ENCODE results near the gene KRTAP19-8.

The KRTAP19-8 gene

DNA sequence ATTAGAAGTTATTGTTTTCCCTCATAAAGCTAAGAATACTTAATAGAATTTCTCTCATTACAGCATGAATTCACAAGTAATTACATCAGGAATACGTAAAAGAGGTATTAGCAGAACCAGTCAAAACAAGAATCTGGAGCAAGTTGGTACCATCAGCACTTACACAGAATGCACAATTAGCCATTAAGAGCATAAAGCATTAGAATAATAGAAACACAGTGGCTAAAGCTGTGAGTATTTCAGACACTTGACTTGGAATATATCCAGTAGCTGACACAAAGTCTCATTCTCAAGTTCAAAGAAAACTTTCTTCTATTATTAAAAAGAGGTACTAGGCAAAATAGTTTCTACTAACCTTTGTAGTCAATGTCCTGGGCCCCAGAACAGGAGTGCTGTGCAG, 49.6 kb downstream of the KRTAP19-8 start:
- no peak for DNase-seq (ENCODE audit: extremely low spot score)
- ChIA-PET CTCF (no interaction called here), POLR2A (no interaction called here)
- TF ChIP-seq, protein P1, sequence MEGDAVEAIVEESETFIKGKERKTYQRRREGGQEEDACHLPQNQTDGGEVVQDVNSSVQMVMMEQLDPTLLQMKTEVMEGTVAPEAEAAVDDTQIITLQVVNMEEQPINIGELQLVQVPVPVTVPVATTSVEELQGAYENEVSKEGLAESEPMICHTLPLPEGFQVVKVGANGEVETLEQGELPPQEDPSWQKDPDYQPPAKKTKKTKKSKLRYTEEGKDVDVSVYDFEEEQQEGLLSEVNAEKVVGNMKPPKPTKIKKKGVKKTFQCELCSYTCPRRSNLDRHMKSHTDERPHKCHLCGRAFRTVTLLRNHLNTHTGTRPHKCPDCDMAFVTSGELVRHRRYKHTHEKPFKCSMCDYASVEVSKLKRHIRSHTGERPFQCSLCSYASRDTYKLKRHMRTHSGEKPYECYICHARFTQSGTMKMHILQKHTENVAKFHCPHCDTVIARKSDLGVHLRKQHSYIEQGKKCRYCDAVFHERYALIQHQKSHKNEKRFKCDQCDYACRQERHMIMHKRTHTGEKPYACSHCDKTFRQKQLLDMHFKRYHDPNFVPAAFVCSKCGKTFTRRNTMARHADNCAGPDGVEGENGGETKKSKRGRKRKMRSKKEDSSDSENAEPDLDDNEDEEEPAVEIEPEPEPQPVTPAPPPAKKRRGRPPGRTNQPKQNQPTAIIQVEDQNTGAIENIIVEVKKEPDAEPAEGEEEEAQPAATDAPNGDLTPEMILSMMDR (IDR thresholded peaks at IDR 0.05; ENCODE audit: control extremely low read depth, extremely low read depth, low read depth, missing control alignments) = no peak

Measured in GM10248 (cell line).